GM18498 (cell line): ENCODE data around the gene LTBR.

ENCODE experiments used
- ATAC-seq: cut with Tn5 transposase; IDR thresholded peaks from one replicate; pipeline ENCODE4 v1.9.1; 2021; ENCODE audit warnings: mild to moderate bottlenecking, moderate library complexity; ENCODE audit not compliant: unreplicated experiment

The LTBR gene

DNA sequence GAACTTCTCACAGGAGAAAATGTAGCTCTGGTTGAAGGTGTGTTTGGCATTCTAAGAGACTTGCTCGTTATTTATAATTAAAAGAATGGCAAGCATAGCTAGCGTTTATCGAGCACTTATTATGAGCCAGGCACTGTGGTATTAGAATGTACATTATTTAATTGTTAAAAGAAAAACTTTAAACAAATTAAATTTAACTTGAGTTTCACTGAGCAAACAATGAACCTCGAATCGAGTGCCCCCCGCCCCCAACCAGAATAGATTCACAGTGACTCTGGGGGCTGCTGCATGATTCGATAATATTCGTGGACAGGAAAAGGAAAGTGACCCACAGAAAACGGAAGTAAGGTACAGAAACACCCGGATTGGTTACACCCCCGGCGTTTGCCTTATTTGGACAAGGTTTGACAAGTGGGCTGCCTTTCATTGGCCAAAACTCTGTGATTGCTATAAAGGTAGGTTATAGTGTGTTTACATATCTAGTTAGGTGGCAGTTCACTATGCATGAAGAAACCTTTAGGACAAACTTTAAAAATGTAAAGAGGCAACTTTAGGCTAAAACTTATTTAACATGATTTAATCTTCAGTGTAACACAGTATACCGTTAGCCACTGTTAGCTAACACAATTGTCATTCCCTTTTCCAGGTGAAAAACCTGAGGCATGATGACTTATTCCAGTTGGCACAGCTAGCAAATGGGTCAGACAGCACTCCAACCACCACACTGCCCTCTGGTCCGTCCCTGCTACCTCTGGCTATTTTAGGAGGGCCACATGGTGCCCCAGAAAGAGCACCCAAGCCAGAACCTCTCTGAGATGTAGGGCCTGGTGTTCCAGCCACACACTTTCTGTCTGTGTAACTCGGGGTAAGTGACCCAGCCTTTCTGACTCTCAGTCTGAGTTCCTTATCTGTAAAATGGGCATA, 15.7 kb upstream of the LTBR start:
- no peak for ATAC-seq

DNA sequence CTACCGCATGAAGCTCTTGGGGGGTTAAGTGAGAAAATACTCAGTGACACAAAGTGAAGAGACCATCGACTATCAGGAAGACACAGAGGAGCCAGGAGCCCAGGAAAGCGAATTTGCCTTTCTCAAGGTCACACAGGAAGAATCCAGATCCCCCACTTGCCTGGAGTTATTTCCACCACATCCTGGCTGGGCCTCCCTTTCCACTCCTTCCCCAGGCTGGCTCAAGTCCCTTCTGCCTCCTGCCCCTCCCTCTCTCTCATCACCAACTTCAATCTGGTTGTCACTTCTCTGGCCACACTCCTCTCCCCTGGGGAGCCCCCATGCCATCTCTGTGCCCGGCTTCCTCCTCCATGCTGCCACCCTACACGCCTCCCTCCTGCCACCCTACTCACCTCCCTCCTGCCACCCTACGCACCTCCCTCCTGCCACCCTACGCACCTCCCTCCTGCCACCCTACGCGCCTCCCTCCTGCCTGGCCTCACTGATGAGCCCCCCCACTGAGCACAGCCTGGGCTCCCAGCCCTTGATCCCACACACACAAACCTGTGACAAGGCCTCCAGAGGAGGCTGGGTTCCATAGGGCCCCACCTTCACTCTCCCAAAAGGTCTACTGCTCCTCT, 14.9 kb upstream of the LTBR start:
- ATAC-seq: no peak

DNA sequence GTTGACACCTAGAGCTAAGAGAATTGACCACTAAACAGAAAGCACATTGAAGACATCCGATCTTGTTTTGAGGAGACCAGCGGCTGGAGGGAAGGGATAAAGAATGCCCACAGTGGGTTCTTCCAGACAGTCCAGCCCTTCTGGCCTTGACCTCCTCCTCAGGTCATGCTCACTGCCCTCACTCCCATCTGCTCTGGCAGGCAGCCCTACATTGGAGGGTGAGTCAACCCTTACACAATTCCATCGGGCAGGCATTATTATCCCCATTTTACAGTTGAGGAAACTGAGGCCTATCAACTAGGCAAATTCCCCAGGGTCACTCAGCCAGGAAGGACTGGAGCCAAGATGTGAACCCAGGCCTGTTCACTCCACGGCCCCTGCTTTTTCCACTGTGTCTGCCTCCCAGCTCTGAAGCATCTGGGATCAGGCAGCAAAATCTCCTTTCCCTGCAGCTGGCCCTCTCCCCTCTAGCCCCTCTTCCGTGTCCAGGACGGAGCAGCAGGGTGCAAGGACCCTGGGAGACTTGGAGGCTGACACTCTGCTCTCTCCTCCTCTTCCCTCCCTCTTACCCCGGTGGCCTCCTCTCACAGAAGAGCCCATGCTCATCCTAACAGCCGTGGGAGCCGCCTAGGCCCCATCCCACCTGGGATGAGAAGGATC, 13.9 kb upstream of the LTBR start:
- ATAC-seq: no peak

DNA sequence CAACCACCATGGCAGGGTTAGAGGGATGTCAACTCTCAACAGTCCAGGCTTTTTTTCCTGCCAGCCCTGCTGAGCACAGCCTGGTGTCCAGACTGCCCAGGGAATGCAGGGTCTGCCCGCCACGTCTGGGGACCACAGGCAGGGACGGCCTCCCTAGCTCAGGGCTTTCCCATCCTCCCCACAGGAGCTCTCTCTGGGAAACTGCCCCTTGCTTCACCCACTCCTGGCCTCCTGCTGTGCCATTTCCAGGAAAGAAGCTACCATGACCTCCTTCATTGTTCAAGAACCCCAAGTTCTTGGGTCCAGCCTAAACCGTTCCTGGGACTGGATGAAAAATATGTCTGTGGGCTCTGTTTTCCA, 13.4 kb upstream of the LTBR start:
- no peak for ATAC-seq

DNA sequence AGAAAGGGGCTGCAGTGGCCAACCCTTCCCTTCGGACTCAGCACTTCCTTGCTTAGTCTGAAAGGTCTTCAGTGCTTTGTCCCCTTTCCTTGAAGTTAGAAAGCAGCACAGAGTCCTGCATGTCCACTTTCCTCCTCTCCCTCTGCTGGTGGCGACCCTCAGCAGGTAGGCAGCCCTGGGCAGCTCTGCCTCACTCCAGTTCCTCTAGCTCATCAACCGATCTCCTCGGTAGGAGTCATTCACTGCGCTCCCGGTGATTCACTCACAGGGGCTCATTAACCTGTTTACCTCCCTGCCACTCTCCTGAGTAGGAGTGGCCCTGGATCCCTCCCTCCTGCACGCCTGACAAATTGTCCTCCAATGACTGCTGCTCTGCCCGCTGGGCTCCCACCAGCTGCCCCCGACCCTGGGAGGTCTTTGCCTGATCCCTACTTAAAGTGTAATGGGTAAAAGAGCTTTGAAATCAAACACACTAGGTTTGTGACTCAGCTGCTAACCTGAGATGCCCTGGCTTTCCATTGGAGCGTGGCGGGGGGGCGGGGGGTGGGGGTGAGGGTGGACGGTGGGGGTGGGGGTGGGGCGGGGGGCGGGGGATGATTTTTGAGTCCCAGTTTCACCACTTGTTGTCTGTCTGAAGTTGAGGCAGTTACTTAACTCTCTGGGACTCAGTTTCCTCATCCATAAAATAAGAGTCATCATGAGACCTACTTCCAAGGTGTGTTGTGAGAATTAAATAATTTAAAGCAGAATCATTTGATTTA, 12.8 kb upstream of the LTBR start:
- no peak for ATAC-seq

DNA sequence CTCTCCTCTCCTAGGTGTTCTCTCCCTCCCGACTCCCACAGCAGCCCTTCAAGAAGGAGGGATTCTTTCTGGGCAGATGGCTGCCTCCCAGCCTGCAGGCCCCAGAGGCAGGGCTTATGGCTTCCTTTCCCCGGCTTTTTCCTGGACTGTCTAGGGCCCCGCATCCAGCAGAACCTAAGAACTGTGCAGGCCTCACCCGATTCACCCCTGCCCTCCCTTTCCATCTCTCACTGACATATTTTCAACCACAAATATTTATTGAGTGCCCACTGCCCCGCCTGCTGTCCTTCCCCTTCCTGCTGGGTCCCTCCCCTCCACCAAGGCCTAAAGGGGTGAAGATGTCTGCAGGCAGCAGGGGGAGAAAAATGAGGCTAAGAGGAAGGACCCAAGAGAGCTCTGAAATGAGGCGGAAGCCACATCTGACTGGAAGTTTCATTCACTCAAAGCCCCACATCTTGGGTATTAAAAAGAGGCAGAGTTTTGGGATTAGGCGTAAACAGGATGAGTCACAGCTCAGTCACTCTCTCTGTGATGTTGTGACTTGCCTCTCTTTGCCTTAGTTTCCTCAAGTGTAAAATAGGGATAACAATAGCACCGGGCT, 11.5 kb upstream of the LTBR start:
- no peak for ATAC-seq

DNA sequence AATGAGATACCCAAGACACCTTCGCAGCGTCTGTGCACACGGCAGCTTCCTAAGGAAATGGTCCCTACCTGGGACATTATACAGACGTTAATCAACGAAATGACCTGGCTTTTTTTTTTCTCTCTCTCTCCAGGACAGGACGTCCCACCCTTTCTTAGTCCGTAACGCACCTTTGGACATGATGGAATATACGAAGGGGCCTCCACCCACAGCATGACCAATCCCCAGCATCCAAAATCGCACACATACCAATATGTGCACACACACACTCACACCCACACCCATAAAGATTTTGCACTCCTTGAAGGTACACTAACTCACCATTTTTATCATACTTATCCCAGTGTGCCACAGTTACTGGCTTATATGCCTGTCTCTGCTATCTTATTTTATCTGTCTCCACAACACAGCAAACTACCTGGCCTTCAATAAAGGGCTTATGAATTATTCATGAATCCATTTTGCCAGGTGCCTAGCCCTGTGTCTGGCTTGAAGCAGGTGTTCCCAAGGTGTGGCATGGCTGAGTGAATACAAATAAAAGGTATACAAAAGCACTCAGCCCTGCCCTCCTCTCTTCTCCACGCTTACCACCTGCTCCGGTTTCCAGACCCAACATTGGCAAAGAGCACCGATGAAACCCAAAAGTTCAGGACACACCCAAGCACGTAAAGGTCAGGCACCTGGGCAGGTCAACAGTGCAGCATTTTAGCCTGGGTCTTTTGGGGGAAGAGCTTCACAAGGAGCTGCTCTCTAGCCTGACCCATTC, 10.8 kb upstream of the LTBR start:
- ATAC-seq: no peak

DNA sequence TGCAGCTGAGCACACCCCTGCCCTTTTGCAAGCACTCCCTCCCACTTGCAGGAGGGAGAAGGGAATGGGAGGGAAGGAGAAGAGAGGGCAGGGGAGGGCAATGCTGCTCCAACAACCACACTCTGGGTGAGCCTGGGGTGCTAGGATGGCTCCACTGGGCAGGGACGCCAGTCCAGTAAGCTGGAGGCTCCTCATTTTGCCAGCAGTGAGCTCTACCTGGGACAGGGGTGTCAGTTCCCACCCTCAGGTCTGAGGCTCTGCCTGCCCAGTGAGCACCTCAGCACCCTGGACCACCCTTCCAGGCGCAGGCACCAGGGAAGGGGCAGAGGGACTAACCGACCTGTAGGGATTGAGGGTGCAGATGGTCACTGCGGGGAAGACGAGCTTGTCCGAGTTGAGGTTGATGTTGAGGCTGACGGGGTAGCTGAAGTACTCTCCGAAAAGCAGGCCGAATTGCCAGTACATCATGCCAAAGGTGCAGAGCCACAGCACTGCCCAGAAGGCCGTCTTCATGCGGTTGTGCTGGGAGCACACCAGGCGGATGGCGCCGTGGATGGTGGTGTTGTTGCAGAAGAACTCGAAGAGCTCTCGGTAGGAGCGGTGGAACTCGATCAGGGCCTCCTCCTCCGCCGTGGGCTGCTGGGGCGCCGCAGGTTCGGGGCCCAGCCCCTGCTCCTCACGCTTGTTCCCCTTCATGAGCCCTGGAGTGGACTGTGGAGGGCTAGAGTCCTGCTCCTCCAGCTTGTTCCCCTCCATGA, 9.8 kb upstream of the LTBR start:
- no peak for ATAC-seq

DNA sequence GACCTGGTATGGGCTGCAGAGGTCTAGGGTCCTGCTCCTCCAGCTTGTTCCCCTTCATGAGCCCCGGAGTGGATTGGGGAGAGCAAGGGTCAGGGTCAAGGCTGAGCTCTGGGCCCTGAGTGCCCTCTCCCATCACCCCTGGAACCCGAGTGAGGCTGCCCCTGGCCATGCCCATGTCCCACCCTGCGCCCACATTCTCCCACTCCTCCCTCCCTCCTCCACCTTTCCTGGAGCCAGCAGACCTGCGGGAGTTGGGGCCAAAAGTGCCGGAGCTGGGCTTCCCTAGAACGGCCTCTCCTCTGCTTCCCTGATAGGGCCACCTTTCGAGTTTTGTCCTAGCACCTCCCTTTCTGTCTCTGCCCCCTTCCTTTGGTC, 9.2 kb upstream of the LTBR start:
- no peak for ATAC-seq

DNA sequence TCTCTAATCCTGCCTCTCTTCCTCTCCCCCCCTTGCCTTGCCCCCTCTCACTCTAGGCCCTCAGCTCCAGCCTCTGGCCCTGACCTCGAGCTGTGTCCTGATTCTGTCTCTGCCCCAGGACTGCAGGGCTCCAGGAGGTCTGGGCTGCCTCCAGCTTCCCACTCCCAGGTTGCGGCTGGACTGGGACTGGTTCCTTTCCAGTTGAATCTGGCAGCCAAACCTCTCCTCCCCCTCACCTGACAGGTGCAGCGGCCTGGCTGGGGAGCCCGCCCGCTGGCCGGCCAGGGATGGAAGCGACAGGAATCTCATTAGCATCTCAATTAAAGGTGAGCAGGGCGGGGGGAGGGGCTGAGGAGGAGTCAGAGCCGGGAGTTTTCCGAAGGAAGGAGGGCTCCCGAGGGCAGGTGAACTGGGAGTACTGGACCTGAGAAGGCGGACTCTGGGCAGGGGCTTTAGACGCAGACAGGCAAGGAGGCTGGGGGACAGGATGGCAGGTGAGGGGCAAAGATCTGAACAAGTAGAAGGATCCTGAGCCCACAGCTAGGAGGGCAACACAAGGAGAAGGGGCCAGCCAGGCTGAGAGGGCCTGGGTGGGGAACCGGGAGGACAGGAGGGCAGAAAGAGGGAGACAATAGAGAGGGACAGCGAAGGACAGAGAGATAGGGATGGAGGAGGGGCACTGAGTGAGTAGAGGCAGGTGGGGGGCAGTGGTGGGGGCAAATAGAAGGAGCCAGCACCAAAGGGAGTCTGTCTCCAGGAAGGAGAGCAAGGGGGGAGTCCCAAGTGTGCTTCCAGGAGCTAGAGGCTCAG, 8.5 kb upstream of the LTBR start, which contains the start of gene SCNN1A:
TSS of gene SCNN1A (minus strand) at position 295 of the 810 bp plus-strand sequence. CDS start 780 bp downstream, outside the sequence.
- no peak for ATAC-seq

DNA sequence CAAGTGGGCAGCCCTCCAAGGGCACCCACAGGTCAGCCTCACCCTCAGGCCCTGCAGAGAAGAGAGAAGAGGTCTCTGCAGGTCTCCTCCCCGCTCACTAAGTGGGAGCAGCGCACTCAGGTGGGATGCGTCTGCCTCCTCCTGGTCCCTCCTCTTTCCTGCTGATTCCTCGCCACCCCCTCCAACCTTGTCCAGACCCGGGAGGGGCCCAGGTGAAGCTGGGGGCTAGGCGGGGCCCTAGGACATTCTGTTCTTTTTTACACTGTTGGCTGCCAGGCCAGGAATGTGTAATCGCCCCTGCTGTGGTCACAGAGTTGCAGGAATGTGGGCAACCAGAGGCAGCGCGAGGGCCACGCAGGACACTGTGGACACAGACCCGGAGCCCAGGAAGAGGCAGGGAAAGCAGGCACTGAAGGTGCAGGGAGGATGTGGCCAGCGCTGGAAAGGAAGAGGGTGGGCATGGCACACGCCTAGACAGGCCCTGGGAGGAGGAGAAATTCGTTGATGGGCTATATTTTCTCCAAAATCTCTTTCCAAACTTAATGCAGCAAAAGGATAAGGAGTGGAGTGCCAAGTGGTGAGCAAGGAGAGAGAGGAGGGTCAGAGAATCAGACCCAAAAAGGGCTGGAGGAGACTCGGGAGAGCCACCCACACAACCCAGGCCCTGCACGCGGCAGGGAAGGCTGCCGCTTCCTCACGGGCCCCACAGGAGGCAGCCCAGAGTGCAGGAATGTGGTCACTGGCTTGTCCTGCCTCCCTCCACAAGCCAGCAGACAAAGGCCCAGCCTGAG, 7.7 kb upstream of the LTBR start:
- ATAC-seq: no peak

DNA sequence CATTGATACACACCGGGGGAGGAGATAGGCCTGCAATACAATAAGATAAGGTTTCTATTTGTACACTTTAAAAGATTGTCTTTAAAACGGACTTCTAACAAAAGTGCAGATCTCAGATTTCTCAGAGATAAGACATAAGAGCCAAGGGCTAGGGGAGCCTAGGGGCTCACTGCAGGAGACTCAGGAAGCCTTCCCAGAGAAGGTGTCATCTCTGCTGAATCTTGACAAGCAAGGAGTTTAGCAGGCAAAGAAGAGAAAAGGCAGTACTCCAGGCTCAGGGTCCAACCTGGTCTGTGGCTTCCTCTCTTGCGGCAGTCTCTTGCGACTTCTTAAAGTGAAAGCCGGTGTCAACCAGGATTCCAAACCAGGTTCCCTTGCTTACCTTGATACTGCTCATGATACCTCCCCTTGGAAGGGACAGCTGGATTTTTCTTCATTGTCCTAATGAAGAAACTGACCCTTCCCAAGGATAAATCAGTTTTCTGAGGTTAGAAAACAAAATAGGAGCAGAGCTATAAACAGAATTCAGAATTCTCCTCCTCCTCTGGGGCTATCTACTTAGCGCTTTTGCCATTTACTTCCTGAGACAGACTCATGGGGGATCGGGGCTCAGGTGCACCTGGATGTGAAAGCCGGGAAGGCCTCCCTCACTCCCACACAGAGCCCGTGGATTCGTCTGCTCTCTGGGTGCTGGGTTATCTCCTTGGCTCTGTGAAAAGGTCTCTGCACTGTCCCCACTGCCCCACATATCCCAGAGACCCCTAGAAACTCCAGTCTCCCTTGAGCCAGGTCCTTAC, 6.9 kb upstream of the LTBR start:
- ATAC-seq: no peak

DNA sequence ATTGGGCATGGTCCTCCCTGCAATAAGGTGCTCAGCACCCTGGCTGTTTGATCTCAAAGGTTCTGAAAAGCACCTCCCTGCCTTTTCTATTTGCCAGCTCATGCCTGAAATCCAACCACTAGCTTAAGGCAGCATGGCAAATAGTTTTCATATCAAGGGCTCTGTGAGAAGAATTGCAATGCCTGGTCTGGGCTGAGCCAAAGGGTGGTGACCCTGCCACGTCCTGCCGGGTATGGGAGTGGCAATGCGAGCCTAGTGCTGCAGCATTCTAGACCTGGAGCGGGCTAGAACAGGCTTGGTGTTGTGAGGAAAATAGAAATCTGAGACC, 6.3 kb upstream of the LTBR start:
- no peak for ATAC-seq

DNA sequence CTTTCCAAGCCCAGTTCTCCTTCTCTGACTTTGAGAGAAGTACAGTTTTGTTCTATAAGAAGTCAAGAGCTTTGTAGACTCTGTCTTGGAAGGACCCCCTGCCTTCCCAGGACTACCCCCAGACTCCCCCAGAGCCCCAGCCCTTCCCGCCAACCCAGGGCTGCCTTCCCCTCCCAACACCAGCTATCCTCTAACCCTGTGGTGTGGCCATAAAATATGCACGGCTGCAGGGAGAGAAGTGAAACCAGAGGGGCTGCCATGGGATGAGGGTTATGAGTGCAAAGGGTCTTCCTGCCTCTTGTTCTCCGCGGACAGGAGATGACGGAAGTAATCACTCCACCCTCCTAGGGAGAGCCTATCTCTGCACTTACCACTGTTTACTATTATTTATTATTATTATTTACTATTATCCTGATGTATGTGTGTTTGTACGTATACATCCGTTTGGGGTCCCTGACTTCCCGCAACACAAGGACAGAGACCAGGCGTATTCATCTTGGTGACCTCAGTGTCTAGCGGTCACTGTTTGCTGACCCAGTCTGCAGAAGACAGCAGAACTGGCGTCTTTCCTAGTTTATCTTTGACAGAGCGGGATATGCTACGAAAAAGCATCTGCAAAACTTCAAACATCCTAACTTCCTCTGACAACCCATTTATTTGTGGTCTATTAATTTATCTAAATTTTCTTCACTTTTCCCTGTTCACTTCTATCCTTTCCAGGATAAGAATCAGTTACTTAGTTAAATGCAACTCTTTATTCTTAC, 5.1 kb upstream of the LTBR start:
- no peak for ATAC-seq

DNA sequence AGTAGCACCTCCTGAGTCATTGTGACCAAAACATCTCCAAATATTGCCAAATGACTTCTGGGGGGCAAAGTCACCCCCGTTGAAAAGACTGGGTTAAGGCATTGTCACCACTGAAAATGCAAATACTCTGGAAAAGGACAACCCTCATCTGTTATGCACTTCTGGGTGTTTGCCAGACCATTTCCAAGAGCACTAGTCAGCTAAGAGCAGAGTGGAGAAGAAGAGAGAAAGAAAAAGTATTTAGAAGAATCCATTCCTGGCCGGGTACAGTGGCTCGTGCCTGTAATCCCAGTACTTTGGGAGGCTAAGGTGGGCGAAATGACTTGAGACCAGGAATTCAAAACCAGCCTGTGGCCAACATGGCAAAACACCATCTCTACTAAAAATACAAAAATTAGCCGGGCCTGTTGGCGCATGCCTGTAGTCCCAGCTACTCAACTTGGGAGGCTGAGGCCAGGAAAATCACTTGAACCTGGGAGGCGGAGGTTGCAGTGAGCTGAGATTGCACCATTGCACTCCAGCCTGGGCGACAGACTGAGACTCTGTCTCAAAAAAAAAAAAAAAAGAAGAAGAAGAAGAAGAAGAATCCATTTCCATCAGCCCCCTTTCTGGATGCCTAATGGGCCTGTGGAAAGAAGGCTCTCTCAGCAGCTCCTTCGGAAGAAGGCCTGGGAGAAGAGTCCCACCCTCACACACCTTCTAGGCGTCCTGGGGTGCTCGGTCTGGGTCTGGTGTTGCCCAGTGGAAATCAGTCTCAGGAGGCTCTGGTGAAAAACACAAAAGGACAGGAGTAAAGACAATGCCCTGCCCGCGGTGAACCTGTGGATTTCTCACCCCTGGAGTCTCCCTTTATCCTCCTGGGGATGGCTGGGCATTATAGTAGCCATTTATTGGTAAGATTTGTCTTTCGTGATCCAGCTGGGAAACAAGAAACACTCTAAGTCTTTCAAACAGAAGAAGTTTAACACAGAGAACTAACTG, 3.5 kb upstream of the LTBR start:
- no peak for ATAC-seq
